Muscle of arm (tissue), 12 donors: ENCODE results near the gene SRP68. TPM values are rescaled to one million over a fixed set of nuclear protein-coding genes. Genes with fewer than 3 reads are reported as not detected.
"Not testable (repeated sequence)": the region's sequence is repeated elsewhere in the genome, so short reads cannot be mapped to it uniquely, and the experiment has no call there.

Source experiments
- DNase-seq: peaks from one replicate; pipeline ENCODE4 v3.0.0-alpha.2; 2013
- polyA plus RNA-seq, 12 donors: library from polyadenylated mRNA; unstranded; fragments of 120-200 nt; gene quantifications; one replicate each; pipeline ENCODE4 v1.2.1, GENCODE V29; 2013; ENCODE audit not compliant: insufficient read length in 12 of 12

Gene SRP68
- polyA plus RNA-seq, 12 donors: 69.3 to 244 (median 80.1) TPM; not detected in 1

DNA sequence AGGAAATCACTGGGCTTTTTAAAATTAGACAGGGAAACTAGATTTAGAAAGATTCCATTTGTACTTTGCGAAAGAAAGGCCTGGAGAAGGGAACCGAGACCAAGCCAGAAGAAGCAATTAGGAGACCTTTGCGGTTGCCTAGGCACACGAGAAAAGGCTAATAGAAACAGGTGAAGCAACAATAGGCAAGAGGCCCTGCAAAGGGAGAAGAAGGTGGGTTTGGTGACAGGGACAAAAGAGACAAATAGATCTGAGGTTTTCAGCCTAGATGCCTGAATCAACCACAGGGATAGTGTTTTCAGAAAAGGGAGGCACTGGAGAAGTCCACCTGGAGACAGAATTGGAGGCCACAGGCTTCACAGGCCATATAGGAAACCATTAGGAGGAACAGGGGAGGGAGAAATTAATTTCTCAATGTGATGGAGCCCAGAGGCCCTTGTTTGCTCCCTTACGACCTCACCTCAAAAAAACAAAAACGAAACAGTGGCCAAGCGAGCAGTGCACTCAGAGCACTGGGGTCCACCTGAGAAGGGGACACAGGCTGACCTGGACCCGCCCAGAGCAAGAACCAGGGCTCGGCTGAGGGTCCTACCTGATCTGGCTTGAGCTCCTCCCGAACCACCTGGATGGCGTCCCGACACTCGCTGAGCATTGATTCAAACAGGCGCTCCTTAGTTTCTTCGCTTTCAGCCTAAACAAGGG, 22.3 kb downstream of the SRP68 start:
- no peak for DNase-seq

DNA sequence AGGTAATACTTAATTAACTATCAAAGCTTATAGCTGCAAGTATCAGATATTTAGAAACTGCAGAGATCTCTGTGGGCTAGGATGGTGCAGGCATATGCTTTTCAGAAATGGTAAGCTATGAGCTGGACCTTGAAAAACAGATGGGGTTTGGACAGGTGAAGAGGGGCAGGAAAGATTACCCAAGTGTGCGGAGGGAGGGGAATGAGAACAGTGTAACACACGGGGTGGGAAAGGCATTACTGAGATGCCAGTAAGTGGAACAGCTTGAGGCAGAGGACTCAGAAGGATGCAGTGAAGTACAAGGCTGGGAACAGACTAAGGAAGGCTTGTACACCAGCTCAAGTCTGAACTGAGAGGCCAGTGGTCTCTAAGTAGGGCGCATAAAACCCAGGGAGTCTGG, 23.1 kb downstream of the SRP68 start:
- DNase-seq: no peak

DNA sequence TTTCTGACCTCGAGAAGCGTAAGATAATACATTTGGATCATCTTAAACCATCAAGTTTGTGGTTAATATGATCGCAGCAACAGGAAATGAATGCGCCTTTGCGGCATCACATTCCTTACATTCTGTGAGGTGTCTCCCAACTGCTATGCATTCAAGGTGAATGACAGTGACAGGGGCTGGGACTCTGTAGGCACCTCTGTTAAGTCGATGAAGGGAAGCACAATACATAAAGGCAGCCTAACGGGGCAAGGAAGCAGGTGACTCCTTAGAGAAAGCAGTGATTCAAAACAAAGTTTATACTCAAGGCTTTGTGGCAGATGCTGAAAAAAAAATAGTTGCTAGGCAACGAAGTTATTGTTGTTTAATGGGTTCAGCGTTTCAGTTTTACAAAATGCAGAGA, 23.6 kb downstream of the SRP68 start:
- no peak for DNase-seq

DNA sequence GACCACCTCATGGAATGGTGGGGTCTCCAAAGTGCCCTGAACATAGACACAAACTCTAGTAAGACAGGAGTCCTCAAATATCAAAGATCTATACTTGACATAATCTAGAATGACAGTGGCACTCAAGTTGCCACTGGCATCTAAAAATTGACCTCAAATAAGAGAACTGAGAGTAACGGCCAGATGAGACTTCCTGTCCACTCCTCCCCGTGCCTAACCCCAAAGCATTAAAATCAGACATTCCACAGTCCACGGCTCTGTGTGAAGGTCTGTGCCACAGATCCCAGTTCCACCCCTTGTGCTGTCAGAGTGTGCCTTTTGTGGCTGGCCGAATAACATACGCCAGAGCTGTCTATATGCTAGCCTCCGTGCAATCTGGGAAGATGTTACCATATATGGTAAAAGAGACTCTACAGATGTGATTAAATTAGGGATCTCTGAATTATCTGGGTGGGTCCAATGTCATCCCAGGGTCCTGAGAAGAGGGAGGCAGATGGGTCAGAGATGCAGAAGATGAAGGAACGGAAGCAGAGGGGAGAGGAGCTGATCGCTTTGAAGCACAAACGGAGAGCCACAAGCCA, 24.2 kb downstream of the SRP68 start:
- no peak for DNase-seq

DNA sequence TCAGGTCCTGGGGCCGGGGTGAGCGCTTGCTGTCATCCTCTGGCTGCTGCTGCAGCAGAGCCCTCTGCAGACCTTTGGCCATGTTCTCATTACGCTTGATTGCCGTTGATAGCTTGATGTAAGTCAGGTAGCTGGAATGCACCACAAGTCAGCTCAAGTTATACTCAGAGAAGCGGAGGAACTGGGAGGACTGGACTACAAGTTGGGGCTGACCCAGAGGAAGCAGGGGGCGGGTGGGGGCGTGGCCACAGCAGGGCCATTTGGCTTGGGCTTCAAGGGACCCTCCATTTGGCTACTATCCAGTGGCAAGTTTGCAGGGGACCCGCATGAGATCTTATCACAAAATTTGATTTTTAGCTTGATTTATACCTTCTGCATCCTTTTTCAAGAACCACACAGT, 26.3 kb downstream of the SRP68 start:
- no peak for DNase-seq

DNA sequence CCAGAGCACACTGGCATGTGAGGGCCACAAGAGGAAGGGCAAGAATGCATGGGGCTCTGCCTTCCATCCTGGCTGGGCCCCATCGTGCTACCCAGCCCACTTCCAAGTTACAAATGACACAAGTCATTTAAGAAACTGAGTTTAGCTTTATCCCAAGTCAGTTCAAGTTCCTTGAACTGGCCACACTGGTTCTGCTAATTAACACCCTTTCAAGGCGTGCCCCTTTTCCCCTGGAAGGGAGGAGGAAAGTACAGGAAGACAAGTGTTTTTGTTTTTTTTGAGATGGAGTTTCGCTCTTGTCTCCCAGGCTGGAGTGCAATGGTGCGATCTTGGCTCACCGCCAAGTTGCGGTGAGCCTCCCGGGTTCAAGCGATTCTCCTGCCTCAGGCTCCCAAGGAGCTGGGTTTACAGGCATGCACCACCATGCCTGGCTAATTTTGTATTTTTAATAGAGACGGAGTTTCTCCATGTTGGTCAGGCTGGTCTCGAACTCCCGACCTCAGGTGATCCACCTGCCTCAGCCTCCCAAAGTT, 27.8 kb downstream of the SRP68 start:
- not testable (repeated sequence) for DNase-seq

DNA sequence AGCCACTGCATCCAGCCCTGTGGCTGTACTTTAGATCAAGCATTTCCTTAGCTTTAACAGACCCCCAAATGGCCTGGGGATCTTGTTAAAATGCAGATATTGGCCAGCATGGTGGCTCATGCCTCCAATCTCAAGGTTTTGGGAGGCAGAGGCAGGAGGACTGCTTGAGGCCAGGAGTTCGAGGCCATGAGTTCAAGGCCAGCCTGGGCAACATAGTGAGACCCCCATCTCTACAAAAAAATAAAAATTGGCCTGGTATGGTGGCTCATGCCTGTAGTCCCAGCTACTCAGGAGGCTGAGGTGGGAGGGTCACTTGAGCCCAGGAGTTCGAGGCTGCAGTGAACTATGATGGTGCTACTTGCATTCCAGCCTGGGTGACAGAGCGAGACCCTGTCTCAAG, 29.4 kb downstream of the SRP68 start:
- DNase-seq: not testable (repeated sequence)

DNA sequence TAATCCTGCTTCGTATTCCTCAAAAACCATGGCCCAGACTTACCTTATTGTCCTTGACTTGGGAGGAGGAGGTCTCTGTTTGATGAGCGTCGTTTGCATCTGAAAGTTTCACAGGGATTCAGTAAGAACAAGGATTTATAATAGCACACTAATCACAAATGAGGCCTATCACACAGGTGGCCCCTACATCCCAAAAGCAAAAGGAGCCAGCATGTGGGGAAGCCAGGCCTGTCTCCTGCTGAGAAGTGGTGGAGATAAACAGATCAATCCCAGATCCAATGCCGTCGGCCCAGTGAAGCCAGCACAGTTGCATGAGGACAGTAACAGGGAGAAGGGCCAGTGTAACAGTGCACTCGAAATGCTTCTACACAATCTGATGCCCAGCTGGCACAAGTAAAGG, 31.9 kb downstream of the SRP68 start:
- no peak for DNase-seq

DNA sequence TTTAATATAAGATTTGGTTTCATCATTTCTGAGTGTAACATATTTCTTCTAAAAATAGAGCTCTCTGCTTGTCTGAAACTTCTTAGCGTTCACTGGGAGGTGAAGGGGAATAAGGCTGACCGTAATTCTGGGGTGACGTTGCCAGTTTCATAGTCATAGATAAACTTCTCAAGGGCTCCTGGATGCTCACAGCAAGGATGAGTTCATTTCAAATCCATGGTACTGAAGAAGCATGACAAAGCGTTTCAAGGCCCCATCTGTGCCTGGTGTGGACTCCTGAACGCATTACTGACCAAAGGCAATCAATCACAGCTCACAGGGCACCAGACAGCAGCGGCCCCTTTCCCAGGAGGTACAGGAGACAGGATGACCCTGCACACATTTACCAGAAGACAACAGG, 33.2 kb downstream of the SRP68 start:
- no peak for DNase-seq

DNA sequence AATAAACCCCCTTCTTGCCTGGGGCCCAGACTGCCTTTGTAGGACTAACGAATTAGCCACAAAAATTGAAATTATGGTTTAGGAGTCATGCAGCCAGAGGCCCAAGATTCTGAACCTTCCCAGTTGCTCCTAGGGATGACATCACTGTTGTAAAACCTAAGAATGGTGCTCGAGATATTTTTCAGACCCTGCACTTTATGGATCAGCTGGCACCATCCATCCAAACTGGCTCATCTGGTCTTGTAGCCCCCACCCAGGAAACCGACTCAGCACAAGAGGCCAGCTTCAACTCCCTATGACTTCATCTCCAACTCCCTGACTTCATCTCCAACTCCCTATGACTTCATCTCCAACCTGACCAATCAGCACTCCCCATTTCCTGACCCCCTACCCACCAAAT, 34.3 kb downstream of the SRP68 start:
- no peak for DNase-seq

DNA sequence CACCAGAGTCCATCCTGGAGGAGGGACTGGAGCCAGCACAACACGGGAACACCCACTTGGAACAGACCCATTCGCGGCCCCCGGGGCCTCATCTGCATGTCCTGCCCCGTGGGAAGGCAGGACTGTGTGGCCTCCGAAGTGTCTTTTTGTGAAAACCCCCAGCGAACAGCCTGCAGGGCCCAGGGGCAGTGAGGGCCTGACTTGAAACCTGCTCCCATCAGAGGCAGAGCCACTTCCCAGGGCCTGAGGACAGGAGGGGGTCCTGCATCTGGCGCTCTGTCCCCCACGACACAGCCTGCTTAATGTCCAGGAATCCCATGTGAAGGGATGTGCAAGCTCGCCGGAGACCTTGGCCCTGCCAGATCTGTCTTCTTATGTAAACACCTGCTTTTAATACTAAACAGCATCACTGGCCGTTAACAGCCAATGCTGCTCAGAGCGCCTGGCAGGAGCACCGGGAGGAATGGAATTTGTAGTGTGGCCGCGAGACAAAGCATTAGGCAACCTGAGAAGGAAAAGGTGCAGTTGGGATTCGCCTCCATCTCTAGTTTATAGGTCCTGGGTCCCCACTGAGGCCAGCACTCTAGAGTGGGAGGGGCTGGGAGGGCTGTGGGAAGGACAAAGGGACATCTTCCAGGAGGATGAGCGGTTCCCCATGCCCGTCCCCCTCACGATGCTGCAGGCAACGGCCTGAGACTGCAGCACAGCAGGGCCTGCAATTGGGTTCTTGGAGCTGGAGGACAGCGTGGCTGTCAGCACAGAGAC, 35.6 kb downstream of the SRP68 start:
- DNase-seq: no peak

DNA sequence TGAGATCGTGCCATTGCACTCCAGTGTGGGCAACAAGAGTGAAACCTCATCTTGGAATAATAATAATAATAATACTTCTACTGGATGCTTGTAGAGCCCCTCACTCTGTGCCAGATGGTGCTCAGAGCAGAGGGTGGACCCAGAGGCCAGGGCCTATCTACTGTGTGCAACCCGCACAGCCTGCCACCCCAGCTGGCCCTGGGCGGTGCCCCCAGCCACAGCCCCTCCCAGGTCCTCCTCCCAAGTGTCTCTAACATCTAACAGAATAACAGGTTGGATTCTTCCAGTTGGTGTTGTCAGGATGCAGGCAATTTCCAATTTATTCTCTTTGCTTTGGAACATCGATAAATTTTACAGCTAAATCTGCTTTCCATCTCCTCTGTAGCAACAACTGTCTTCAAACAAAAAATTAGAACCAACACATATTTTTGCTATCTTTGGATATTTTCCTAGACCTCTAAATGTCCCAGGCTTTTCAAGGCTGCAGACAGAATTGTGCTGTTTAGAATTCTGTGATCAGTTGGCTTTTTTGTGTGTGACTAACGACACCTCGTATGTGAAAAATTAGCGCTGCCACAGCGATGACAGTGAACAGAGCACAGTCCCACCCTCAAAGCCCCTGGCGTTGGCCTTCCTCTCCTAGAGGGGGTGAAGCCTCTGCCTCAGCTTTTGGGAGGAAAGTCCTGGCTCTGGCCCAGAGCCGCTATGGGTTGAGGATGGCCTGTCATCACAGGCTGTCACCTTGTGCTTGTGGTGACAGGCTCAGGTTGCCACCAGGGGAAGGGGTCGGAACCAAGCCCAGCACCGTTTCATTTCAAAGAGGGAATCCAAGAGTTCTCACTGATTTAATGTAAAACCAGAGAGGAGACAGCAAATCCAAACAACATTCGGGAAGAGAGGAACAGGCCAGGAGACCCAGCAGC, 37.6 kb downstream of the SRP68 start:
- DNase-seq: no peak

DNA sequence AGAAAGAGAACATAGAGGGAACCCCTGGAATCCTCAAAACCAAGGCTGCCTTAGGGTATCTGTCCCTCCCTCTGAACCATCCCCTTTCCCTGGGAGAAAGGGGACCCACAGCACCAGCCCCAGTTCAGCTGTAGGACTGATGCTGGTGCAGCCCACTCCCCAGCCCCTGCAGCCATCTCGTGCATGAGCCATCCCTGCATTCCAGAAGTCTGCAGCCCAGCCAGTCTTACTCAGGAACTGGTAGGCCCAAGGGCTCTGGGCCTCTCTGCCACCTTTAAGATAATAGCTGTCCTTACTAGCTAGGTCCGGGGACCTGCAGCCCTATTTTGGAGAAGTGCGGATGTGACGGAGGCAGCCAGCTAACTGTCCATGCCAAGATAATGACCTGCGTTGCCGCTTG, 39.2 kb downstream of the SRP68 start:
- no peak for DNase-seq

DNA sequence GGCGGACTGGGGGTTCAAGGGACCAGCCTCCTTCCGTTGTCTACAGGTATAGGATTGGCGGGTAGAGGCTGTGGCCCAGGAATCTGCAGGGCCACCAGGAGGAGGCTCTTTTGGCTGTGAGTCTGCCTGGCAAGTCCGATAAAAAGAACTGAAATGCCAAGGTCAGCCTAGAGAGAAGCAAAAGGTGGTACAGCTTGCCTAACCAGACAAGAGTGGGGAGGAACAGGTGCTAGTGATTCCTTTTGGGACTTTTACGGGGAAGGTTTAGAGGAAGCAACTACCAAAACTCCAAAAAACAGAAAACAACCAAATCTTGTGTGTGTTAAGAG, 39.6 kb downstream of the SRP68 start:
- no peak for DNase-seq

DNA sequence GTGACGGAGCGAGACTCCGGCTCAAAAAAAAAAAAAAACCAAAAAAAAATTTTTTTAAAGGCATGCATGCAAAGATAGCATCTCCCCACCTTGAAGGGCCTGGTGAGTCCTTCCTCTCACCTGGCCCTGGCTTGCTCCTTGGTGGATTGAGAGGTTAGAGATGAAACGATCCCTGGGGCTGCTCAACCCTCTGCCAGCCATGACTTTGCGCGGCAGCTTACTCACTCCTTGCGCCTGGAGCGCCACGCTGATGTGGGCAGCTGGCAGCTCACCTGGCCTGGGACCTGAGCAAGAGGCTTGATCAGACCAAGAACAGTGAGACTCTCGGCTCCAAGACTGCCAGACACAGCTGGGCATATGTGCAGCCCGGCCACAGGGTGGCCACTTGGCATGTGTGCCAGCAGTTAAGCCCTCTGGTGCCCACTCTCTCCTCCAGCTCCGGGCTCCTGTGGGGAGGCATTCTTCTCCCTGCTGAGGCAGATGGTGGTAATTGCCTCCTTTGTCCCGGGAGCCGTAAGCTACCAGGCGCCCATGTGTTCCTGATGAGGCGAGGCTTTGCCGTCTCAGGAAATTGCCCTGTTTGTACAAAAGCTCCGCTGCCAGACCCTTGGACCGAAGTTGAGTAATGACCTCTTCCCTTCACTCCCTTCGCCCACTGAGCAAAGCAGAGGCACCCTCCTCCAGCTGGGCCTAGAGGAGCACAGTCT, 40.1 kb downstream of the SRP68 start:
- DNase-seq: no peak

DNA sequence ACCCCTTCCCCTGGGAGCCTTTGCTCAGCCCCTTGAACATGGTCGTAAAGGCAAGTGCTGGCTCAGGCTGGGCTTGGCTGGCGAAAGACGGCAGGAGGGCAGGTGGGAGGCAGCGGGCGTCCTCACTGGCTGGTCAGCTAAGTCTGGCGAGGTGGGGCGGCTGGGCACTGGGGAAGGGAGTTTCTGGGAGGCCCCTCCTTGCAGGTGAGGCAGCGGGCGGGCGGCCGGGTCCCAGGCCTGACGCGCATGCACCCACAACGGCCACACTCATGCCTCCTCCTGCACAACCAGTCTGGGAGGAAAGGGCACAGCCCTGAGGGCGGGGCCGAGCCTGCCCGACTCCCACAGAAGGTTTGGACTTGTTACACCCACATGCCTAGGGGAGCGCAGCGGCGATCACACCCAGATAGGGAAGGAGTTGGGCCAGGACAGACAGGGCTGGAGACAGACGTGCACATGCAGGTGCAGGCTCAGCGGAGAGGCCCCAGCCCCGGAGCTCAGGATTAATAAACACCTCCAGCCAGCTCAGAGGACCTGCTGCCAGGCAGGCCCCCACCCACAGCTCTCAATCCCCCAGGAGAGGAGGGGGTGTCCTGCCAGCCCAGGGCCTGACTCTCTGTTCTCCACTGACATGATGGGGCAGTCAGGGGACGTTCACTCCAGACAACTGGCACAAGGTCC, 45.0 kb downstream of the SRP68 start, which contains the start of gene EVPL:
EVPL (minus strand) TSS at position 148 of the 681 bp plus-strand sequence; CDS start at position 40, 108 bp downstream.
- no peak for DNase-seq

DNA sequence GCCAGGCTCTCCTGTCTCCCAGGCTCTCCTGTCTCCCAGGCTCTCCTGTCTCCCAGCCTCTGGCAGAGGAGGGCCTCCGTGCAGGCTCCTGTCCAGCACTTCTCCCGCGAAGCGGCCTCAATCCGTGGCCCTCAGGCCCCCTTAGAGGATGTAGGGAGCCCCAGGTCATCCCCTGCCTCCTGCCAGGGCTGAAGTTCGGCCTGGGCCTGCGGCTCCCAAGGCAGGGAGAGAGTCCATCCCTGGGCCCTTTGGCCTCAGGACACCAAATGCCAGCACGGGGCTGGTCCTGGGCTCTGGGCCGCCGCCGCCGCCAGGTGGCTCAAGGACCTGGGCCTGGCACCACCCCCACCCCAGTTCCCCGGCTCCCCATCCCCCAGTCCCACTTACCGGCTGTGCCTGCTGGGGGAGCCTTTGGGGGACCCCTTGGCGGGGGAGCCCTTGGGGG, 45.6 kb downstream of the SRP68 start:
- DNase-seq: no peak

DNA sequence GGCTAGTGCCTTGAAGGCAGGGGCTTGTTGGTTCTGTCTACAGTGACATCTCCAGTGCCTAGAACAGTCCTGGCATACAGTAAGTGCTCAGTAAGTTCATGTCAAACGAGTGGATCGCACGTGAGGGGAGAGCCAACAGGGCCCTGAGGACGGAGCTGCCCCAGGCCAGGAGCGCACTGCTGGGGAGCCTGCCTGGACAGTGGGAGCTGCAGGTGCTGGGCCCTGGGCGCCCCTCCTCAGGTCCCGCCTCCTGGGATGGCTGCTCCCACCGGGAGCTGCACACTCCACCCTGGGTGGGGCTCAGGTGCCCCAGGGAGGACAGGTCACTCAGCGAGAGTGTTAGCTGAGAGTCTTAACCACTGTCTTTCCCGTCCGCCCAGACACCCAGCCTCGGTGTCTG, 47.0 kb downstream of the SRP68 start:
- DNase-seq: no peak

DNA sequence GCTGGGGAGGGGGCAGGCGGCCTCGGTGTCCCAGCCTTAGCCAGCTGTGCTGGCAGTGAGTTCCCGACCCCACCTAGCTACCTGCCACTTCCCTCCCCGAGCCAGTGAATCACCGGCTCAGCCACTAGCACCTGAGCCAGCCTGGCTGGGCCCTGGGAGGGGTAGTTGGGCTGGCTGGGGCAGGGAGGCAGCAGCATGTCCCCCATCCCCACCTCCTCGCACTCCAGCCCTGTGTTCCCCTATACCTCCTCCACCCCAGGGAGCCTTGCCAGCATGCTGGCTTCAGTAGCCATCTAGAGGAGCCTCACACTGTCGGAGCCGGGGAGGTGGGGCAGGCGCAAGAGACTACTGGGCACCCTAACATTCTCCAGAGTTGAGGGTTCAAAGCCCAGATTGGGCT, 48.0 kb downstream of the SRP68 start:
- no peak for DNase-seq

DNA sequence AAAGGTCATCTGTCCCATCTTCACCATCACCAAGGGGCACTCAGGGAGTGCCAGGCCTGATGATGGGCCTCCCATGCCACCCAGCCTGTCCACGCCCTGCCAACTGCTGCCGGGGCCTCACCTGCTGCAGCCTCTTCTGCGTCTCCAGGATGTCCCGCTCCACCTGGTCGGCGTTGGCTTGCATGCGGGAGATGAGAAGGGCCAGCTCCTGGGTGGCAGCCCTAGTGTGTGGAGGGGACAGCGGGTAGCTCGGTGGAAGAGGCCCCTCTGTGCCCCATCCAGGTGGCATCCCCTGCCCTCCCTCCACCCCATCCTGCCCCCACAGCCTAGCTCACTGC, 48.4 kb downstream of the SRP68 start:
- no peak for DNase-seq
